ENCODE results near the gene LAYN.

DNA sequence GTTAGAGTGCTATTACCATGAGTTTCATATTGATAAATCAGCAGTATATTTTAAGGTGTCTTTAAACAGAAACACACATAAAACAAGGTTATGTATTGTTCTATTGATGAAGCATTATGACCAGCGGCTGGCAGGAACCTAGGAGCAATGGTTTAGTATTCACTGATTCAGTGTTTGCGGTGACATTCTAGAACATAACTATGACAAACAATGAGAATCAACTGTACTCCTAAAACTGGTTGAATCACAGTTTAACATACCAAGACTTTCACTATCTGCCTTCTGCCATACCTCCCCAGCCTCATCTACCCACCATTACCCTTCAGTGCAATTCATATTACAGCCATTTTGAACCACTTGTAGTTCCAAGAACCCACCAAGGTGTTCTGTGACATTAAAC, 17.2 kb upstream of the LAYN start:
- TF ChIP-seq NFIC (IDR thresholded peaks at IDR 0.05; ENCODE audit: borderline replicate concordance) (no peak), CHD2 (IDR thresholded peaks at IDR 0.05; ENCODE audit: low read length, partially characterized antibody) (no peak), GABPA (IDR thresholded peaks at IDR 0.05; ENCODE audit: low read depth) (no peak), MEF2A (IDR thresholded peaks at IDR 0.05; ENCODE audit: borderline replicate concordance, low read depth) (no peak), RXRA (IDR thresholded peaks at IDR 0.05; ENCODE audit: borderline replicate concordance, low read depth) (no peak), JUND (IDR thresholded peaks at IDR 0.05) (no peak), FOXM1 (IDR thresholded peaks at IDR 0.05; ENCODE audit: low read depth) (no peak)
- TF ChIP-seq, protein P1, sequence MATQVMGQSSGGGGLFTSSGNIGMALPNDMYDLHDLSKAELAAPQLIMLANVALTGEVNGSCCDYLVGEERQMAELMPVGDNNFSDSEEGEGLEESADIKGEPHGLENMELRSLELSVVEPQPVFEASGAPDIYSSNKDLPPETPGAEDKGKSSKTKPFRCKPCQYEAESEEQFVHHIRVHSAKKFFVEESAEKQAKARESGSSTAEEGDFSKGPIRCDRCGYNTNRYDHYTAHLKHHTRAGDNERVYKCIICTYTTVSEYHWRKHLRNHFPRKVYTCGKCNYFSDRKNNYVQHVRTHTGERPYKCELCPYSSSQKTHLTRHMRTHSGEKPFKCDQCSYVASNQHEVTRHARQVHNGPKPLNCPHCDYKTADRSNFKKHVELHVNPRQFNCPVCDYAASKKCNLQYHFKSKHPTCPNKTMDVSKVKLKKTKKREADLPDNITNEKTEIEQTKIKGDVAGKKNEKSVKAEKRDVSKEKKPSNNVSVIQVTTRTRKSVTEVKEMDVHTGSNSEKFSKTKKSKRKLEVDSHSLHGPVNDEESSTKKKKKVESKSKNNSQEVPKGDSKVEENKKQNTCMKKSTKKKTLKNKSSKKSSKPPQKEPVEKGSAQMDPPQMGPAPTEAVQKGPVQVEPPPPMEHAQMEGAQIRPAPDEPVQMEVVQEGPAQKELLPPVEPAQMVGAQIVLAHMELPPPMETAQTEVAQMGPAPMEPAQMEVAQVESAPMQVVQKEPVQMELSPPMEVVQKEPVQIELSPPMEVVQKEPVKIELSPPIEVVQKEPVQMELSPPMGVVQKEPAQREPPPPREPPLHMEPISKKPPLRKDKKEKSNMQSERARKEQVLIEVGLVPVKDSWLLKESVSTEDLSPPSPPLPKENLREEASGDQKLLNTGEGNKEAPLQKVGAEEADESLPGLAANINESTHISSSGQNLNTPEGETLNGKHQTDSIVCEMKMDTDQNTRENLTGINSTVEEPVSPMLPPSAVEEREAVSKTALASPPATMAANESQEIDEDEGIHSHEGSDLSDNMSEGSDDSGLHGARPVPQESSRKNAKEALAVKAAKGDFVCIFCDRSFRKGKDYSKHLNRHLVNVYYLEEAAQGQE (IDR thresholded peaks at IDR 0.05; ENCODE audit: low read depth, low read length): no peak
- TF ChIP-seq, protein P2, sequence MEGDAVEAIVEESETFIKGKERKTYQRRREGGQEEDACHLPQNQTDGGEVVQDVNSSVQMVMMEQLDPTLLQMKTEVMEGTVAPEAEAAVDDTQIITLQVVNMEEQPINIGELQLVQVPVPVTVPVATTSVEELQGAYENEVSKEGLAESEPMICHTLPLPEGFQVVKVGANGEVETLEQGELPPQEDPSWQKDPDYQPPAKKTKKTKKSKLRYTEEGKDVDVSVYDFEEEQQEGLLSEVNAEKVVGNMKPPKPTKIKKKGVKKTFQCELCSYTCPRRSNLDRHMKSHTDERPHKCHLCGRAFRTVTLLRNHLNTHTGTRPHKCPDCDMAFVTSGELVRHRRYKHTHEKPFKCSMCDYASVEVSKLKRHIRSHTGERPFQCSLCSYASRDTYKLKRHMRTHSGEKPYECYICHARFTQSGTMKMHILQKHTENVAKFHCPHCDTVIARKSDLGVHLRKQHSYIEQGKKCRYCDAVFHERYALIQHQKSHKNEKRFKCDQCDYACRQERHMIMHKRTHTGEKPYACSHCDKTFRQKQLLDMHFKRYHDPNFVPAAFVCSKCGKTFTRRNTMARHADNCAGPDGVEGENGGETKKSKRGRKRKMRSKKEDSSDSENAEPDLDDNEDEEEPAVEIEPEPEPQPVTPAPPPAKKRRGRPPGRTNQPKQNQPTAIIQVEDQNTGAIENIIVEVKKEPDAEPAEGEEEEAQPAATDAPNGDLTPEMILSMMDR (IDR thresholded peaks at IDR 0.05): no peak
- TF ChIP-seq, protein P3, sequence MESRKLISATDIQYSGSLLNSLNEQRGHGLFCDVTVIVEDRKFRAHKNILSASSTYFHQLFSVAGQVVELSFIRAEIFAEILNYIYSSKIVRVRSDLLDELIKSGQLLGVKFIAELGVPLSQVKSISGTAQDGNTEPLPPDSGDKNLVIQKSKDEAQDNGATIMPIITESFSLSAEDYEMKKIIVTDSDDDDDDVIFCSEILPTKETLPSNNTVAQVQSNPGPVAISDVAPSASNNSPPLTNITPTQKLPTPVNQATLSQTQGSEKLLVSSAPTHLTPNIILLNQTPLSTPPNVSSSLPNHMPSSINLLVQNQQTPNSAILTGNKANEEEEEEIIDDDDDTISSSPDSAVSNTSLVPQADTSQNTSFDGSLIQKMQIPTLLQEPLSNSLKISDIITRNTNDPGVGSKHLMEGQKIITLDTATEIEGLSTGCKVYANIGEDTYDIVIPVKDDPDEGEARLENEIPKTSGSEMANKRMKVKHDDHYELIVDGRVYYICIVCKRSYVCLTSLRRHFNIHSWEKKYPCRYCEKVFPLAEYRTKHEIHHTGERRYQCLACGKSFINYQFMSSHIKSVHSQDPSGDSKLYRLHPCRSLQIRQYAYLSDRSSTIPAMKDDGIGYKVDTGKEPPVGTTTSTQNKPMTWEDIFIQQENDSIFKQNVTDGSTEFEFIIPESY (IDR thresholded peaks at IDR 0.05; ENCODE audit: borderline replicate concordance, low read depth): no peak
